Right lung (tissue), 5 donors: ENCODE data around the gene PTPN20. TPM values are rescaled to one million over a fixed set of nuclear protein-coding genes. Genes with fewer than 3 reads are reported as not detected.

Experiments
- DNase-seq, 2 donors: peaks; one replicate each; pipeline ENCODE4 v3.0.0-alpha.2; 2013
- polyA plus RNA-seq, 5 donors: library from polyadenylated mRNA; unstranded; fragments of 120-200 nt; gene quantifications; one replicate each; pipeline versions ENCODE4 v1.2.1 to v1.2.3, GENCODE V29; 2013; ENCODE audit warnings: inconsistent platforms in 1 of 5, low replicate concordance in 1 of 5; ENCODE audit not compliant: insufficient read length in 5 of 5, insufficient read depth in 1 of 5

The PTPN20 gene
- polyA plus RNA-seq, 5 donors = 2.3 to 7.8 (median 4.2) TPM

- DNase-seq = no peak
These were observed 135.9 kb downstream of the PTPN20 start for GRCh38 chr10:47047127-47047504.

DNA sequence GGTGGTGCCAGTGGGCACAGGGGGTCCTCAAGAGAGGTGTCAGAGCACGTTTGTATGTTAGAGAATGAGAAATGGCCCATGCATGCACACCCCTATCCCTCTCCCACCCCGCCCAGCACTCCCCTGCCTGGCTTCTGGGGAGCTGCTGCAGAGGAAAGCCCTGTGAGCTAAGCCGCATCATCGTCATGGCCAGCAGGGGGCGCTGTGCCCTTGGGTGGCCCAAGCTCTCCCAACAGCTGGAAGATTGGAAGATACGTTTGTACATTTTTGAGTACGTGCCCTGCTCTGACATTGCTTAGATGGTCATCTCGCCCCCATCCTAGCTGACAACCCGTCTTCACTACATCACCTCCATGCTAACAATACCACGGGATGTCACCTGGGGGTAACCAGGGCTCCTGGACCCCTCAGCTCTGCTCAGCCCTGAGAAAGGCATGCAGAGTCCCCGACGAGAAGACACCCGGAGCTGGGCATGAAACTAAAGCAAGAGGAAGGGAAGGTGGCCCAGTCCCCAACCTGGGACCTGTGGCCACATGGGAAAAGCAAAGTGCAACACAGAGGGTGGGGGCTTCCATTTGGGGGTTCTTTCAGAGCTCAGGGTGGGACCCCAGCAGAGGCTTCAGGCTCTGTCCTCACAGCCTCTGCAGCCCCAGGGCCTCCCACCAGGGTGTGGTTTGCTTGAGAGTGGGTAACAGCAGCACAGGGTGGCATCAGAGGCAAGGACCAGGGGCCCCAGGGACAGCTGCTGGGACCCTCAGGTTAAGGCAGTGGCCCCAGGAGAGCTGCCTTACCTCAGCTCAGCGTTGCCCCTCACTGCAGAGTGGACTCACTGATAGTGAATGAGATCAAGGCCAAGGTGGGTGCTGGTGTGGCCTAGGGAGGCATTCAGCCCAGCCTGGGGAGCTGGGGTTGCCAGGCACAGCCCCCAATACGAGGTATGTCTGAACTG is 136.6 kb downstream of the PTPN20 start:
- DNase-seq = peak; percentile 79 to 82

DNA sequence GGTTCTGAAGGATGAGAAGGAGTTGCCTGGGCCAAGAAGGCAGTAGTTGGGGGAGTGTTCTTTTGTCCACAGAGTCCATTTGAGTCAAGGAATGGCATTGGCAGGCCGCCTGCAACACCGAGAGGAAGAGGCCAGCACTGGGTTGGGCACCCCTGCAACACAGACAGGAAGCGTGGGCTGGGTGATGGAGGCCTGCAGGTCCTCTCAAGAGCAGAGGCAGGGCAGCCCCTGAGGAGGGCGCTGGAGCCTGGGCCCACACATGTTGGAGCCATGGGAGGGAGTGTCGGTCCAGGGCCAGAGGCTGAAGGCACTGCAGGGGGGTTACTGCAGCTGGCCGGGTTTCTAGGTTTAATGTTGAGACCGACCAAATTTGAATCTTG is 137.3 kb downstream of the PTPN20 start:
- DNase-seq = no peak

DNA sequence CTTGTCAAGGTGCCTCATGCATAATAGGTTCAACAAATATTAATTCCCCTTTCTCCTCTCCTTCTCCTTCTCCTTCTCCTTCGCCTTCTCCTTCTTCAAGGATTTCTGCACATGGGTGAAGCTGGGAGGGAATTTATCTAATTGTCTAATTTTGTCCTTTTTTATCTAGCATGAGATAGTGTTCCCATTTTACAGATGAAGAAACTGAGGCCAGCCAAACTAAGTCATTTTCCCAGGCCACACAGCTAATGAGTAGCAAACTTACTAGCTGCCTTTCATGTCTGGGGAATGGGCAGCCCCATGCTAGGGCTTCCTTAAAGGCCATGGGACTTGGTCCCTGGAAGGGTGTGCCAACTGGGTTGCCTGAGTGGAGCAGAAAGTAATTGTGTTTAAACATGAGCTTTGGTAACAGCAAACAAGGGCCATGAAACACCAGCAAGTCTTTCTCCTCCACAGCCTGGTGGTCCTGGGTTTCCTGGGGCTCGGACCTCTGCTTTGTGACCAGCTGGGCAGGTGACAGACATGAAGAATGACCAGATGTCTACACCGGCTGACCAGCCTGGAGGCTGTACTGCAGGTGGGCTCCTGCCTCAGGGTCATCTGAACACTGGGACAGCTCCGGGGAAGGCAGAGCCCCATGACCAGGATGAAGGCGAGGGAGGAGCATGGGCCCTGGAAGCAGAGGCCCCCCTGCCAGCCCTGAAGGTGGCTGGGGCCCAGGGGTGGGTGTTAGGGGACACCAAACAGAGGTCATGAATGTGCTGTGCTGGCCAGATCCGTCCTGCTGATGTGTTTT is 138.0 kb downstream of the PTPN20 start:
- DNase-seq = no peak

- no peak for DNase-seq
These were observed 138.7 kb downstream of the PTPN20 start for GRCh38 chr10:47049906-47050305.

GRCh38 chr10:47050618-47051455 is 139.6 kb downstream of the PTPN20 start:
- DNase-seq = no peak

DNA sequence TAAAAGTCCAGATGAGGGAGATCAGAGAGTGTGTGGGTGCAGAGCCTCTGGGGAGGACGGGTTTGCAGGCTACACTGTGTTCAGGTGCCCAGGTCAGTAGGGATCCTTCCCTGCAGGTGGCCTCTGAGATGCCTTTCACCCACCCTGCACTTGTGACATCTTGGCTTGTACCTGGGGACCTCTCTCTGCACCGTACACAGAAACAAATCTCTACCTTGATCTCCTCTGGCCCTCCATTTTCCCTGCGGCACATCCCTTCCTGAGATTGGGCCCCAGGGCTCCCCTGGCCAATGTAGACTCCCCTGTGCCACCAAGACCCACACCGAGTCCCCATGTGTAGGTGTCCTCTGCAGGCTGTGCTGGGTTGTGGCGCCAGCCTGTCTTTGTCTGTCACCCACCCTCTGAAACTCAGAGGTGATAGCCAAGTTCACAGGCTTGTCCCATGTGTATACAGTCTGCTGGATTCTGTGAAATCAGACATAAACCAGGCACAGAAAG is 140.6 kb downstream of the PTPN20 start:
- no peak for DNase-seq
